A549 (cell line): Measurements from ENCODE around the gene MUC5B. TPM values are rescaled to one million over a fixed set of nuclear protein-coding genes. Genes with fewer than 3 reads are reported as not detected.

Source experiments
- ATAC-seq, 2 experiments: fragments of 200-7000 bp in 1 of 2; fragments of >200 bp in 1 of 2; cut with Nextera tagmentation in 1 of 2; cut with Tn5 transposase in 1 of 2; 3 replicates each; pipeline versions ENCODE4 v1.8.0 to v1.9.1; 2018 to 2020; ENCODE audit warnings: mild to moderate bottlenecking in 1 of 2, moderate library complexity in 1 of 2
- CTCF ChIA-PET: fragments of 300-600 bp; sonication (Branson Sonifier 250); formaldehyde crosslinking; extraction: SDS; loops from one replicate; lab custom pipeline; 2021; ENCODE audit warnings: antibody characterized with exemption, inconsistent platforms; lab: Yijun Ruan, JAX
- POLR2A ChIA-PET: fragments of 350-600 bp; formaldehyde crosslinking; extraction: SDS; loops from one replicate; lab custom pipeline; 2021; ENCODE audit warnings: antibody characterized with exemption, inconsistent platforms; lab: Yijun Ruan, JAX
- DNase-seq, 2 experiments: peaks; one replicate each; pipeline versions ENCODE4 v3.0.0 to v3.0.0-alpha.2; 2011 to 2016; ENCODE audit warnings: low read depth in 1 of 2, low spot score in 1 of 2
- FAIRE-seq: peaks from 2 replicates; lab custom pipeline; 2011; peaks lifted over from hg19 to GRCh38; lab: Jason Lieb, UNC
- H3K27ac ChIP-seq, 2 experiments: fragments of >200 bp; sonication (Bioruptor Twin); formaldehyde crosslinking; 3 replicates each; pipeline ENCODE4 v1.5.1; 2016 to 2017
- H3K4me1 ChIP-seq: fragments of >200 bp; sonication (Bioruptor Twin); formaldehyde crosslinking; 3 replicates; pipeline ENCODE4 v1.6.1; 2016
- H3K4me2 ChIP-seq: fragments of >200 bp; sonication (Bioruptor Twin); formaldehyde crosslinking; 3 replicates; pipeline ENCODE4 v1.6.1; 2016
- H3K4me3 ChIP-seq: fragments of >200 bp; sonication (Bioruptor Twin); formaldehyde crosslinking; 3 replicates; pipeline ENCODE4 v1.5.1; 2016
- H3K9me3 ChIP-seq: fragments of >200 bp; sonication (Bioruptor Twin); formaldehyde crosslinking; 3 replicates; pipeline ENCODE4 v1.6.1; 2016
- CBX2 ChIP-seq: fragments of 200-600 bp; sonication (generic); IDR thresholded peaks from 2 replicates; pipeline ENCODE4 v1.6.1; 2016; ENCODE audit warnings: low read depth, mild to moderate bottlenecking, borderline replicate concordance
- CBX8 ChIP-seq: fragments of 200-600 bp; sonication (generic); IDR thresholded peaks from 2 replicates; pipeline ENCODE4 v1.6.1; 2016
- CEBPB ChIP-seq, 2 experiments: fragments of >200 bp in 1 of 2; sonication (Bioruptor Twin) in 1 of 2; formaldehyde crosslinking in 1 of 2; IDR thresholded peaks; 2 replicates each; pipeline ENCODE4 v1.6.1; 2012 to 2016
- CHD2 ChIP-seq: fragments of 150-350 bp; IDR thresholded peaks from 2 replicates; pipeline ENCODE4 v1.6.1; 2014; ENCODE audit warnings: low read length; ENCODE audit not compliant: partially characterized antibody
- CTCF ChIP-seq: fragments of >200 bp; sonication (Bioruptor Twin); formaldehyde crosslinking; IDR thresholded peaks from 3 replicates; pipeline ENCODE4 v1.5.1; 2016
- E2F6 ChIP-seq: IDR thresholded peaks from 2 replicates; pipeline ENCODE4 v1.6.1; 2012; ENCODE audit warnings: low read depth, borderline replicate concordance
- EHMT2 ChIP-seq: fragments of 200-600 bp; sonication (generic); IDR thresholded peaks from 2 replicates; pipeline ENCODE4 v1.6.1; 2016; ENCODE audit warnings: antibody characterized with exemption, low read depth, mild to moderate bottlenecking, moderate library complexity
- ELK1 ChIP-seq: fragments of 150-350 bp; IDR thresholded peaks from 2 replicates; pipeline ENCODE4 v1.6.1; 2014; ENCODE audit warnings: low read depth, mild to moderate bottlenecking, low read length
- EP300 ChIP-seq, 2 experiments: fragments of >200 bp; sonication (Bioruptor Twin); formaldehyde crosslinking; IDR thresholded peaks; 2 replicates in 1 of 2; 3 replicates in 1 of 2; pipeline ENCODE4 v1.6.1; 2016 to 2017
- HDAC2 ChIP-seq: fragments of 200-600 bp; sonication (generic); IDR thresholded peaks from 2 replicates; pipeline ENCODE4 v1.6.1; 2016
- HES2 ChIP-seq: fragments of >200 bp; sonication (Bioruptor Twin); formaldehyde crosslinking; IDR thresholded peaks from 2 replicates; pipeline ENCODE4 v1.6.1; 2016
- HMGXB4 ChIP-seq: fragments of 250-450 bp; sonication (Bioruptor Pico); IDR thresholded peaks from 2 replicates; pipeline ENCODE4 v1.5.0; 2021; ENCODE audit warnings: mild to moderate bottlenecking, moderate library complexity, borderline replicate concordance
- HOXB13 ChIP-seq: fragments of 250-450 bp; sonication (Bioruptor Pico); IDR thresholded peaks from 2 replicates; pipeline ENCODE4 v1.5.0; 2020; ENCODE audit warnings: low read depth, mild to moderate bottlenecking, moderate library complexity
- HOXB5 ChIP-seq: fragments of 250-450 bp; sonication (Bioruptor Pico); IDR thresholded peaks from 2 replicates; pipeline ENCODE4 v1.5.0; 2020; ENCODE audit warnings: mild to moderate bottlenecking, moderate library complexity
- JUNB ChIP-seq: fragments of >200 bp; sonication (Bioruptor Twin); formaldehyde crosslinking; IDR thresholded peaks from 2 replicates; pipeline ENCODE4 v1.6.1; 2016
- KDM5A ChIP-seq: fragments of 200-600 bp; sonication (generic); IDR thresholded peaks from 2 replicates; pipeline ENCODE4 v1.6.1; 2016; ENCODE audit warnings: antibody characterized with exemption, mild to moderate bottlenecking
- MAFK ChIP-seq: fragments of 450-650 bp; IDR thresholded peaks from 2 replicates; pipeline ENCODE4 v1.6.1; 2014; ENCODE audit not compliant: partially characterized antibody
- MAX ChIP-seq: IDR thresholded peaks from 2 replicates; pipeline ENCODE4 v1.6.1; 2012
- MAZ ChIP-seq: fragments of 150-350 bp; IDR thresholded peaks from 2 replicates; pipeline ENCODE4 v1.6.1; 2014; ENCODE audit warnings: antibody characterized with exemption, low read depth, low read length, borderline replicate concordance
- POLR2A ChIP-seq: IDR thresholded peaks from 2 replicates; pipeline ENCODE4 v1.6.1; 2012; ENCODE audit warnings: mild to moderate bottlenecking, low read length
- RAD21 ChIP-seq, 2 experiments: fragments of >200 bp in 1 of 2; sonication (Bioruptor Twin) in 1 of 2; formaldehyde crosslinking in 1 of 2; IDR thresholded peaks in 1 of 2; conservative IDR thresholded peaks in 1 of 2; 2 replicates in 1 of 2; 3 replicates in 1 of 2; pipeline ENCODE4 v1.6.1; 2012 to 2018; ENCODE audit warnings: inconsistent platforms in 1 of 2
- RARB ChIP-seq: fragments of 250-450 bp; sonication (Bioruptor Pico); IDR thresholded peaks from 2 replicates; pipeline ENCODE4 v1.8.0; 2021; ENCODE audit warnings: mild to moderate bottlenecking, moderate library complexity
- RFX5 ChIP-seq: fragments of 450-650 bp; IDR thresholded peaks from 2 replicates; pipeline ENCODE4 v1.7.1; 2014; ENCODE audit warnings: antibody characterized with exemption, mild to moderate bottlenecking, moderate library complexity
- SREBF2 ChIP-seq: fragments of 450-650 bp; IDR thresholded peaks from 2 replicates; pipeline ENCODE4 v1.6.1; 2014; ENCODE audit warnings: mild to moderate bottlenecking, moderate library complexity
- ZNF302 ChIP-seq: fragments of 250-450 bp; sonication (Bioruptor Pico); IDR thresholded peaks from 2 replicates; pipeline ENCODE4 v1.9.0; 2021; ENCODE audit warnings: inconsistent platforms, mild to moderate bottlenecking, moderate library complexity
- ZSCAN20 ChIP-seq: fragments of 250-450 bp; sonication (Bioruptor Pico); IDR thresholded peaks from 2 replicates; pipeline ENCODE4 v1.8.0; 2022; ENCODE audit warnings: mild to moderate bottlenecking, moderate library complexity
- WGBS: methylation state at CpG from one replicate; pipeline ENCODE4 v1.1.6; 2017; ENCODE audit errors: missing lambda C conversion rate; 5-methylcytosine and 5-hydroxymethylcytosine counted together
- polyA plus RNA-seq, 4 experiments: library from polyadenylated mRNA; depleted of rRNA in 3 of 4; stranded (reverse); fragments of >200 nt; fragmentation: RNase III in 1 of 4; extraction: RNeasy Plus Mini Kit Qiagen cat#74134 plus additional on column Dnase treatment in 1 of 4; gene quantifications; 2 replicates in 3 of 4; 3 replicates in 1 of 4; pipeline ENCODE4 v1.2.3, GENCODE V29; 2011 to 2017

MUC5B gene
- polyA plus RNA-seq, 2 of the 4 experiments (the other 2 are of a cell fraction) = 0.85 to 1.4 TPM

GRCh38 chr11:1194231-1194976, 28.5 kb upstream of the MUC5B start:
- CTCF ChIA-PET = interaction anchor here (1.0 to 1.7 kb wide), 2 partner anchors 9 to 80 kb away, joined by 4 read pairs; no protein-coding TSS in a partner anchor
- no peak for FAIRE-seq
- H3K4me1 ChIP-seq = no peaks in the 10 kb centered on the region
- ATAC-seq = no peak
- no peak for DNase-seq
- WGBS = 94% methylated on average over 45 of the region's 59 CpGs
- no peak overlapping the region for H3K4me3 ChIP-seq
- H3K9me3 ChIP-seq = 0 out of 3 replicates have a peak, but pooled peaks cover 3% of the 10 kb centered on the region
- no peak for TF ChIP-seq ELK1
- no peak for TF ChIP-seq HES2
- no peak for TF ChIP-seq CTCF
- TF ChIP-seq ZSCAN20 (CRISPR knock-in tag) = no peak
- TF ChIP-seq HDAC2 = no peak
- TF ChIP-seq MAX = no peak
- TF ChIP-seq CBX8 = no peak
- no peak for TF ChIP-seq MAZ
- no peak for TF ChIP-seq CBX2
- no peak for TF ChIP-seq ZNF302 (CRISPR knock-in tag)
- no peak for TF ChIP-seq RARB
- no peak for TF ChIP-seq HOXB5 (CRISPR knock-in tag)
- TF ChIP-seq EP300 (IDR thresholded peaks at IDR 0.05) = no peak
- TF ChIP-seq EHMT2 = no peak
- TF ChIP-seq RAD21 (conservative IDR thresholded peaks at IDR 0.05 in 1 of 2, IDR thresholded peaks at IDR 0.05 in 1 of 2) = no peak
- TF ChIP-seq CEBPB (IDR thresholded peaks at IDR 0.05) = no peak
- no peak for TF ChIP-seq JUNB
- TF ChIP-seq KDM5A = no peak
- no peak for TF ChIP-seq CHD2
- no peak for TF ChIP-seq E2F6
- H3K4me2 ChIP-seq = no peak overlapping the region
- no peak overlapping the region for H3K27ac ChIP-seq
- POLR2A ChIA-PET = no interaction called here

- ChIA-PET CTCF (interaction anchor here (1.0 to 1.7 kb wide), 2 partner anchors 8 to 81 kb away, joined by 4 read pairs; no protein-coding TSS in a partner anchor), POLR2A (no interaction called here)
- DNase-seq (no peak), ATAC-seq (no peak), FAIRE-seq (no peak)
- Histone ChIP-seq H3K27ac (no peak overlapping the region), H3K4me3 (no peak overlapping the region), H3K4me2 (no peak overlapping the region), H3K4me1 (no peaks in the 10 kb centered on the region), H3K9me3 (0 out of 3 replicates have a peak, but pooled peaks cover 3% of the 10 kb centered on the region)
- 75% methylated on average over 25 of the region's 32 CpGs for WGBS
- TF ChIP-seq E2F6 (no peak), CHD2 (no peak), HMGXB4 (CRISPR knock-in tag) (no peak), KDM5A (no peak), RAD21 (conservative IDR thresholded peaks at IDR 0.05 in 1 of 2, IDR thresholded peaks at IDR 0.05 in 1 of 2) (no peak), SREBF2 (no peak), MAFK (no peak), HOXB13 (no peak), CEBPB (IDR thresholded peaks at IDR 0.05) (no peak), ELK1 (no peak), POLR2A (no peak), RFX5 (no peak)
Measured at GRCh38 chr11:1194977-1195681, 27.7 kb upstream of the MUC5B start.
